IMR-90 (cell line): ENCODE results near the gene NF2. TPM values are rescaled to one million over a fixed set of nuclear protein-coding genes. Genes with fewer than 3 reads are reported as not detected.

Source experiments
- ATAC-seq: fragments of 200-7000 bp; cut with Tn5 transposase; 2 replicates; pipeline ENCODE4 v1.9.1; 2020; ENCODE audit warnings: low read depth, mild to moderate bottlenecking, moderate library complexity
- BruUV-seq: library from RNA; stranded (reverse); fragments of 400-500 nt; replicated peaks from 2 replicates; lab custom pipeline; 2021; lab: Mats Ljungman, UMichigan
- CTCF ChIA-PET: fragments of 300-600 bp; formaldehyde crosslinking; extraction: SDS; loops from one replicate; lab custom pipeline; 2021; ENCODE audit warnings: antibody characterized with exemption; lab: Yijun Ruan, JAX
- POLR2A ChIA-PET: fragments of 300-600 bp; sonication (Branson Sonifier 250); formaldehyde crosslinking; loops from one replicate; lab custom pipeline; 2022; ENCODE audit warnings: antibody characterized with exemption; ENCODE audit not compliant: unreplicated experiment; lab: Charles Lee
- DNase-seq: peaks from one replicate; pipeline ENCODE4 v3.0.0; 2013
- H2AFZ ChIP-seq: replicated peaks from 2 replicates; pipeline ENCODE3; 2013; ENCODE audit warnings: low read length, mild to moderate bottlenecking; ENCODE audit not compliant: poor library complexity
- H2AK5ac ChIP-seq: 2 replicates; pipeline ENCODE4 v1.6.1; 2013; ENCODE audit warnings: low read depth, low read length, inconsistent platforms
- H2AK9ac ChIP-seq: replicated peaks from 2 replicates; pipeline ENCODE3; 2013; ENCODE audit warnings: mild to moderate bottlenecking, low read depth, low read length, moderate library complexity; ENCODE audit not compliant: poor library complexity
- H2BK120ac ChIP-seq: 2 replicates; pipeline ENCODE4 v1.6.1; 2013; ENCODE audit warnings: low read depth, low read length, inconsistent platforms
- H2BK15ac ChIP-seq: 3 replicates; pipeline ENCODE4 v1.6.1; 2013; ENCODE audit warnings: low read depth, low read length, inconsistent platforms
- H2BK20ac ChIP-seq: 2 replicates; pipeline ENCODE4 v1.6.1; 2013; ENCODE audit warnings: low read depth, mild to moderate bottlenecking, inconsistent platforms, low read length, moderate library complexity
- H2BK5ac ChIP-seq: 2 replicates; pipeline ENCODE4 v1.6.1; 2013; ENCODE audit warnings: mild to moderate bottlenecking, low read depth, low read length, inconsistent platforms; ENCODE audit not compliant: poor library complexity, severe bottlenecking
- H3K14ac ChIP-seq: replicated peaks from 2 replicates; pipeline ENCODE4 v1.6.1; 2013; ENCODE audit warnings: low read depth, low read length, inconsistent platforms
- H3K18ac ChIP-seq: 2 replicates; pipeline ENCODE4 v1.6.1; 2013; ENCODE audit warnings: low read depth, low read length, control low read depth
- H3K23ac ChIP-seq: 2 replicates; pipeline ENCODE4 v1.6.1; 2013; ENCODE audit warnings: low read depth, low read length, inconsistent platforms
- H3K27ac ChIP-seq: 2 replicates; pipeline ENCODE4 v1.5.1; 2013; ENCODE audit warnings: mild to moderate bottlenecking, control low read depth, low read length; ENCODE audit not compliant: insufficient read depth
- H3K27me3 ChIP-seq: 2 replicates; pipeline ENCODE4 v1.6.1; 2013; ENCODE audit warnings: low read length; ENCODE audit not compliant: control insufficient read depth, insufficient read depth
- H3K36me3 ChIP-seq: 2 replicates; pipeline ENCODE4 v1.6.1; 2013; ENCODE audit warnings: low read length, mixed read lengths; ENCODE audit not compliant: control insufficient read depth, insufficient read depth
- H3K4ac ChIP-seq: 2 replicates; pipeline ENCODE4 v1.6.1; 2013; ENCODE audit warnings: low read depth, low read length, inconsistent platforms
- H3K4me1 ChIP-seq: 2 replicates; pipeline ENCODE4 v1.6.1; 2013; ENCODE audit warnings: low read length, mixed read lengths; ENCODE audit not compliant: control insufficient read depth, insufficient read depth
- H3K4me2 ChIP-seq: 2 replicates; pipeline ENCODE4 v1.6.1; 2013; ENCODE audit warnings: low read depth, mild to moderate bottlenecking, control low read depth, low read length, moderate library complexity
- H3K4me3 ChIP-seq: 2 replicates; pipeline ENCODE4 v1.5.1; 2013; ENCODE audit warnings: low read depth, mild to moderate bottlenecking, control low read depth, low read length, moderate library complexity; ENCODE audit not compliant: insufficient read depth
- H3K56ac ChIP-seq: 2 replicates; pipeline ENCODE4 v1.6.1; 2013; ENCODE audit warnings: low read length, inconsistent platforms; ENCODE audit not compliant: insufficient read depth; ENCODE audit errors: extremely low read depth
- H3K79me1 ChIP-seq, 2 experiments: 2 replicates each; pipeline ENCODE4 v1.6.1; 2013; ENCODE audit warnings: low read length in 2 of 2, inconsistent platforms in 1 of 2, low read depth in 1 of 2
- H3K9ac ChIP-seq: 2 replicates; pipeline ENCODE4 v1.6.1; 2013; ENCODE audit warnings: low read depth, low read length, control low read depth
- H3K9me1 ChIP-seq: 2 replicates; pipeline ENCODE4 v1.6.1; 2013; ENCODE audit warnings: low read length, inconsistent platforms; ENCODE audit not compliant: insufficient read depth
- H3K9me3 ChIP-seq: 2 replicates; pipeline ENCODE4 v1.6.1; 2013; ENCODE audit warnings: low read length; ENCODE audit not compliant: control insufficient read depth, insufficient read depth
- H4K20me1 ChIP-seq: 2 replicates; pipeline ENCODE4 v1.6.1; 2013; ENCODE audit warnings: low read length, inconsistent platforms; ENCODE audit not compliant: insufficient read depth
- H4K5ac ChIP-seq: 2 replicates; pipeline ENCODE4 v1.6.1; 2013; ENCODE audit warnings: mild to moderate bottlenecking, low read depth, low read length, control low read depth
- H4K8ac ChIP-seq, 2 experiments: 2 replicates each; pipeline ENCODE4 v1.6.1; 2013; ENCODE audit warnings: low read depth in 2 of 2, low read length in 2 of 2, control low read depth in 1 of 2, inconsistent platforms in 1 of 2
- H4K91ac ChIP-seq: 2 replicates; pipeline ENCODE4 v1.6.1; 2013; ENCODE audit warnings: low read depth, low read length, inconsistent platforms; ENCODE audit not compliant: insufficient read depth
- BHLHE40 ChIP-seq: fragments of 150-350 bp; IDR thresholded peaks from 2 replicates; pipeline ENCODE4 v1.6.1; 2016; ENCODE audit warnings: mild to moderate bottlenecking, low read depth, low read length
- CEBPB ChIP-seq: IDR thresholded peaks from 2 replicates; pipeline ENCODE4 v1.6.1; 2012; ENCODE audit warnings: low read depth, low read length, improper control_type of control experiment
- MXI1 ChIP-seq: IDR thresholded peaks from 2 replicates; pipeline ENCODE4 v1.6.1; 2012; ENCODE audit warnings: low read depth, mild to moderate bottlenecking, low read length, moderate library complexity, borderline replicate concordance
- NFE2L2 ChIP-seq: fragments of 150-350 bp; IDR thresholded peaks from 2 replicates; pipeline ENCODE4 v1.6.1; 2016; ENCODE audit warnings: low read depth, mild to moderate bottlenecking, low read length
- POLR2A ChIP-seq: IDR thresholded peaks from 2 replicates; pipeline ENCODE4 v1.6.1; 2012; ENCODE audit warnings: mild to moderate bottlenecking, low read depth, low read length
- WGBS, 2 experiments: methylation state at CpG; one replicate each; pipeline versions ENCODE4 v1.1.5 to v1.1.7; 2013; ENCODE audit warnings: missing lambda C conversion rate in 2 of 2; ENCODE audit not compliant: insufficient read length in 1 of 2; ENCODE audit errors: extremely low coverage in 2 of 2; 5-methylcytosine and 5-hydroxymethylcytosine counted together
- dilution Hi-C: fragments of 300-500 bp; cut with HindIII; formaldehyde crosslinking; loops from one replicate; pipeline ENCODE4 v1.14.3; 2018; ENCODE audit warnings: low sequenced_read_pairs; ENCODE audit not compliant: unreplicated experiment
- in situ Hi-C: fragments of 300-500 bp; cut with MboI; formaldehyde crosslinking; loops from 3 replicates; pipeline ENCODE4 v1.14.3; 2019; ENCODE audit warnings: low sequenced_read_pairs, inconsistent platforms, mixed read lengths
- intact Hi-C: fragments of 100-400 bp; cut with micrococcal nuclease; formaldehyde crosslinking; loops from 2 replicates; pipeline ENCODE4 v1.10.0; 2022
- polyA plus RNA-seq, 3 experiments: library from polyadenylated mRNA; depleted of rRNA; stranded (reverse); fragments of >200 nt; gene quantifications; 2 replicates each; pipeline ENCODE4 v1.2.3, GENCODE V29; 2012; ENCODE audit warnings: low replicate concordance in 1 of 3
- total RNA-seq: library from RNA; depleted of rRNA; stranded (reverse); fragments of >200 nt; gene quantifications from 2 replicates; pipeline ENCODE4 v1.2.3, GENCODE V29; 2012
- TF ChIP-seq, protein P1 (sequence below): fragments of 150-350 bp; IDR thresholded peaks from 2 replicates; pipeline ENCODE4 v1.6.1; 2017; ENCODE audit warnings: mild to moderate bottlenecking, antibody characterized with exemption, low read length, low read depth
- TF ChIP-seq, protein P2 (sequence below): conservative IDR thresholded peaks from 2 replicates; pipeline ENCODE4 v1.5.1; 2012; ENCODE audit warnings: mild to moderate bottlenecking, low read depth, low read length, improper control_type of control experiment

The NF2 gene
- total and polyA plus RNA-seq, 2 of the 4 experiments (the other 2 are of a cell fraction): 59.0 to 151 TPM

DNA sequence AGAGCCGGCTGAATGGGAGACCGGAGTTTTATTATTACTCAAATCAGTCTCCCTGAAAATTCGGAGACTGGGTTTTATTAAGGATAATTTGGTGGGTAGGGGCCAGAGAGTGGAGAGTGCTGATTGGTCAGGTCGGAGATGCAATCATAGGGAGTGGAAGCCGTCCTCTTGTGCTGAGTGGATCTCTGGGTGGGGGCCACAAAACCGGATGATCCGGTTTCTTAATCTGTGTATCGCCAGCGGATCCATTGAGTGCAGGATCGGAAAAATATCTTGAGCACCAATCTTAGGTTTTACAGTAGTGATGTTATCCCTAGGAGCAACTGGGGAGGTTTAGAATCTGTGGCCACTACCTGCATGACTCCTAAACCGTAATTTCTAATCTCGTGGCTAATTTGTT, 21.6 kb upstream of the NF2 start:
- H3K18ac ChIP-seq: no peak overlapping the region
- POLR2A ChIA-PET: no interaction called here
- no peak overlapping the region for H4K5ac ChIP-seq
- peaks cover 11% of the 10 kb centered on the region for H3K9me1 ChIP-seq
- no peak overlapping the region for H3K14ac ChIP-seq
- no peak for DNase-seq
- WGBS, 2 experiments: 93% methylated on average over 8 of the region's 12 CpGs; no CpG with 5 or more reads in 1 of the 2 experiments
- H3K9me3 ChIP-seq: no peaks in the 10 kb centered on the region
- H2AFZ ChIP-seq: no peak overlapping the region
- H3K4me2 ChIP-seq: no peak overlapping the region
- H3K56ac ChIP-seq: no peak overlapping the region
- CTCF ChIA-PET: no interaction called here
- no peaks in the 10 kb centered on the region for H4K20me1 ChIP-seq
- no peak overlapping the region for H2BK15ac ChIP-seq
- H2BK5ac ChIP-seq: no peak overlapping the region
- no peak overlapping the region for H2BK20ac ChIP-seq
- TF ChIP-seq, protein P1, sequence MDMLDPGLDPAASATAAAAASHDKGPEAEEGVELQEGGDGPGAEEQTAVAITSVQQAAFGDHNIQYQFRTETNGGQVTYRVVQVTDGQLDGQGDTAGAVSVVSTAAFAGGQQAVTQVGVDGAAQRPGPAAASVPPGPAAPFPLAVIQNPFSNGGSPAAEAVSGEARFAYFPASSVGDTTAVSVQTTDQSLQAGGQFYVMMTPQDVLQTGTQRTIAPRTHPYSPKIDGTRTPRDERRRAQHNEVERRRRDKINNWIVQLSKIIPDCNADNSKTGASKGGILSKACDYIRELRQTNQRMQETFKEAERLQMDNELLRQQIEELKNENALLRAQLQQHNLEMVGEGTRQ: no peak
- TF ChIP-seq, protein P2, sequence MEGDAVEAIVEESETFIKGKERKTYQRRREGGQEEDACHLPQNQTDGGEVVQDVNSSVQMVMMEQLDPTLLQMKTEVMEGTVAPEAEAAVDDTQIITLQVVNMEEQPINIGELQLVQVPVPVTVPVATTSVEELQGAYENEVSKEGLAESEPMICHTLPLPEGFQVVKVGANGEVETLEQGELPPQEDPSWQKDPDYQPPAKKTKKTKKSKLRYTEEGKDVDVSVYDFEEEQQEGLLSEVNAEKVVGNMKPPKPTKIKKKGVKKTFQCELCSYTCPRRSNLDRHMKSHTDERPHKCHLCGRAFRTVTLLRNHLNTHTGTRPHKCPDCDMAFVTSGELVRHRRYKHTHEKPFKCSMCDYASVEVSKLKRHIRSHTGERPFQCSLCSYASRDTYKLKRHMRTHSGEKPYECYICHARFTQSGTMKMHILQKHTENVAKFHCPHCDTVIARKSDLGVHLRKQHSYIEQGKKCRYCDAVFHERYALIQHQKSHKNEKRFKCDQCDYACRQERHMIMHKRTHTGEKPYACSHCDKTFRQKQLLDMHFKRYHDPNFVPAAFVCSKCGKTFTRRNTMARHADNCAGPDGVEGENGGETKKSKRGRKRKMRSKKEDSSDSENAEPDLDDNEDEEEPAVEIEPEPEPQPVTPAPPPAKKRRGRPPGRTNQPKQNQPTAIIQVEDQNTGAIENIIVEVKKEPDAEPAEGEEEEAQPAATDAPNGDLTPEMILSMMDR: no peak
- TF ChIP-seq BHLHE40 (no peak), POLR2A (no peak), NFE2L2 (no peak), CEBPB (no peak), MXI1 (no peak)
- in situ Hi-C loops (no loop called here), intact Hi-C loops (no loop called here), dilution Hi-C loops (no loop called here)
- no peak for ATAC-seq
- no peaks in the 10 kb centered on the region for H3K27me3 ChIP-seq
- H4K8ac ChIP-seq: no peak overlapping the region
- no peak overlapping the region for H3K4ac ChIP-seq
- no peak overlapping the region for H3K27ac ChIP-seq
- H3K79me1 ChIP-seq: peaks cover 12 to 17% of the 10 kb centered on the region in 2 experiments; a peak in 3 of 4 replicates
- H3K36me3 ChIP-seq: no peaks in the 10 kb centered on the region
- H3K4me3 ChIP-seq: no peak overlapping the region
- H3K23ac ChIP-seq: no peak overlapping the region
- no peak overlapping the region for H2AK5ac ChIP-seq
- no peak overlapping the region for H2BK120ac ChIP-seq
- H3K4me1 ChIP-seq: peaks cover 2% of the 10 kb centered on the region
- H2AK9ac ChIP-seq: no peak overlapping the region
- BruUV-seq: no TSS peak
- H3K9ac ChIP-seq: no peak overlapping the region
- no peak overlapping the region for H4K91ac ChIP-seq
